HepG2 (cell line): Measurements from ENCODE around the gene NLRP12. TPM values are rescaled to one million over a fixed set of nuclear protein-coding genes. Genes with fewer than 3 reads are reported as not detected.

Source experiments
- AHR ChIP-seq: IDR thresholded peaks from 2 replicates; pipeline ENCODE4 v1.6.1; 2018; ENCODE audit warnings: missing genetic modification reagents, missing compliant biosample characterization
- ATF1 ChIP-seq: IDR thresholded peaks from 2 replicates; pipeline ENCODE4 v1.6.1; 2016; ENCODE audit warnings: mild to moderate bottlenecking, control low read depth
- CEBPG ChIP-seq: IDR thresholded peaks from 2 replicates; pipeline ENCODE4 v1.6.1; 2016
- KLF16 ChIP-seq, 2 experiments: sonication (generic) in 1 of 2; formaldehyde crosslinking in 1 of 2; IDR thresholded peaks; 2 replicates each; pipeline versions ENCODE4 v1.6.1 to v1.8.0; 2016 to 2023; ENCODE audit warnings: missing genetic modification reagents in 2 of 2, missing compliant biosample characterization in 1 of 2
- MXD4 ChIP-seq: IDR thresholded peaks from 2 replicates; pipeline ENCODE4 v1.6.1; 2016; ENCODE audit warnings: mild to moderate bottlenecking, missing biosample characterization, missing genetic modification reagents
- RARA ChIP-seq: IDR thresholded peaks from 2 replicates; pipeline ENCODE4 v1.6.1; 2016; ENCODE audit warnings: missing genetic modification reagents, missing compliant biosample characterization
- RFXANK ChIP-seq: IDR thresholded peaks from 2 replicates; pipeline ENCODE4 v1.6.1; 2016
- ZNF354B ChIP-seq: sonication (generic); formaldehyde crosslinking; IDR thresholded peaks from 2 replicates; pipeline ENCODE4 v1.8.0; 2022; ENCODE audit warnings: mild to moderate bottlenecking, missing genetic modification reagents
- ZNF430 ChIP-seq: sonication (generic); formaldehyde crosslinking; IDR thresholded peaks from 2 replicates; pipeline ENCODE4 v1.9.0; 2021; ENCODE audit warnings: mild to moderate bottlenecking, missing genetic modification reagents
- ZNF7 ChIP-seq: IDR thresholded peaks from 2 replicates; pipeline ENCODE4 v1.6.1; 2016; ENCODE audit warnings: missing biosample characterization, missing genetic modification reagents
- polyA plus RNA-seq, 8 experiments: library from polyadenylated mRNA; depleted of rRNA in 3 of 8; stranded (reverse) in 7 of 8; unstranded in 1 of 8; fragments of >200 nt; fragmentation: Illumina TruSeq in 4 of 8; extraction: Trizol in 4 of 8; gene quantifications; 2 replicates each; pipeline versions ENCODE4 v1.2.1 to v1.2.3, GENCODE V29; 2011 to 2016; ENCODE audit warnings: low read depth in 4 of 8, missing spikeins in 1 of 8, mixed read lengths in 1 of 8; ENCODE audit not compliant: insufficient read depth in 1 of 8
- total RNA-seq, 5 experiments: library from RNA; depleted of rRNA; stranded (reverse); fragments of >200 nt; fragmentation: Illumina TruSeq; extraction: Trizol; gene quantifications; 2 replicates each; pipeline ENCODE4 v1.2.3, GENCODE V29; 2016; ENCODE audit warnings: low read depth in 1 of 5
- TF ChIP-seq, protein P1 (sequence below): sonication (generic); formaldehyde crosslinking; IDR thresholded peaks from 2 replicates; pipeline ENCODE4 v1.9.0; 2022; ENCODE audit warnings: low read depth, missing genetic modification reagents
- TF ChIP-seq, protein P2 (sequence below): sonication (generic); formaldehyde crosslinking; IDR thresholded peaks from 2 replicates; pipeline ENCODE4 v1.5.1; 2020; ENCODE audit warnings: mild to moderate bottlenecking, moderate library complexity, missing genetic modification reagents
- TF ChIP-seq, protein P3 (sequence below): sonication (generic); formaldehyde crosslinking; IDR thresholded peaks from 2 replicates; pipeline ENCODE4 v1.4.0; 2020; ENCODE audit warnings: missing genetic modification reagents, borderline replicate concordance
- TF ChIP-seq, protein P4 (sequence below): sonication (generic); IDR thresholded peaks from 2 replicates; pipeline ENCODE4 v1.6.1; 2016; ENCODE audit warnings: low read depth, borderline replicate concordance
- TF ChIP-seq, protein P5 (sequence below): IDR thresholded peaks from 2 replicates; pipeline ENCODE4 v1.6.1; 2016; ENCODE audit warnings: missing genetic modification reagents, missing compliant biosample characterization
- TF ChIP-seq, protein P6 (sequence below): sonication (generic); formaldehyde crosslinking; IDR thresholded peaks from 2 replicates; pipeline ENCODE4 v1.4.0; 2020; ENCODE audit warnings: missing genetic modification reagents, mild to moderate bottlenecking, borderline replicate concordance
- TF ChIP-seq, protein P7 (sequence below): sonication (generic); formaldehyde crosslinking; IDR thresholded peaks from 2 replicates; pipeline ENCODE4 v1.5.0; 2020; ENCODE audit warnings: missing genetic modification reagents

NLRP12 gene
- total and polyA plus RNA-seq, 2 of the 13 experiments (the other 11 are each of a cell fraction or from before 2014, with no cell fraction given): 0.15 to 0.20 TPM

DNA sequence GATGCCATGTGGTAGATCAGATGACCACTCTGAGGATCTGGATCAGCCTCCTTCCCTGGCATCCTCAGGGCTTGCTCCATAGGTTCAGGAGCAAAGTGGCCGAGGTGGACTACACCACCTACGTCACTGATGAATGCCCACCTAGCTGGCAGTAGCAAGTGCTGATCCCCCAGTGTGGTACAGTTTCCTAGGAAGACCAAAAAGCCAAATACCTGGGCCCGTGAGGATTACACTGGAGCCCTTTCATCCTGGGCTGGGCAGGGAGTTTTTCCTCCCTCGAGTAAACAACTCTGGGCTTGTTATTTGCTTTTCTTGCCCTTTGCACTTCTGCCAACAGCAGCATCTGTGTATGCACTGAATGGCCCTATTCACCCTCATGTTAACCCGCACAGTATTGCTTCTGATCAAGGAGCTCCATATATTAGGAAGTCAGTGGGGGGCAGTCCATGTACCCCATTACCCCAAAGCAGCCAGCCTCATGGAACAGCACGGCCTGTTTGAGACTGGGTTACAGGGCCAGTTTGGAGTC lies 40.3 kb upstream of the NLRP12 start (continued):
- TF ChIP-seq, protein P1, sequence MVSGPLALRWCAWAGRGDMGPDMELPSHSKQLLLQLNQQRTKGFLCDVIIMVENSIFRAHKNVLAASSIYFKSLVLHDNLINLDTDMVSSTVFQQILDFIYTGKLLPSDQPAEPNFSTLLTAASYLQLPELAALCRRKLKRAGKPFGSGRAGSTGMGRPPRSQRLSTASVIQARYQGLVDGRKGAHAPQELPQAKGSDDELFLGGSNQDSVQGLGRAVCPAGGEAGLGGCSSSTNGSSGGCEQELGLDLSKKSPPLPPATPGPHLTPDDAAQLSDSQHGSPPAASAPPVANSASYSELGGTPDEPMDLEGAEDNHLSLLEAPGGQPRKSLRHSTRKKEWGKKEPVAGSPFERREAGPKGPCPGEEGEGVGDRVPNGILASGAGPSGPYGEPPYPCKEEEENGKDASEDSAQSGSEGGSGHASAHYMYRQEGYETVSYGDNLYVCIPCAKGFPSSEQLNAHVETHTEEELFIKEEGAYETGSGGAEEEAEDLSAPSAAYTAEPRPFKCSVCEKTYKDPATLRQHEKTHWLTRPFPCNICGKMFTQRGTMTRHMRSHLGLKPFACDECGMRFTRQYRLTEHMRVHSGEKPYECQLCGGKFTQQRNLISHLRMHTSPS (CRISPR knock-in tag): peak; percentile 96
- TF ChIP-seq, protein P2, sequence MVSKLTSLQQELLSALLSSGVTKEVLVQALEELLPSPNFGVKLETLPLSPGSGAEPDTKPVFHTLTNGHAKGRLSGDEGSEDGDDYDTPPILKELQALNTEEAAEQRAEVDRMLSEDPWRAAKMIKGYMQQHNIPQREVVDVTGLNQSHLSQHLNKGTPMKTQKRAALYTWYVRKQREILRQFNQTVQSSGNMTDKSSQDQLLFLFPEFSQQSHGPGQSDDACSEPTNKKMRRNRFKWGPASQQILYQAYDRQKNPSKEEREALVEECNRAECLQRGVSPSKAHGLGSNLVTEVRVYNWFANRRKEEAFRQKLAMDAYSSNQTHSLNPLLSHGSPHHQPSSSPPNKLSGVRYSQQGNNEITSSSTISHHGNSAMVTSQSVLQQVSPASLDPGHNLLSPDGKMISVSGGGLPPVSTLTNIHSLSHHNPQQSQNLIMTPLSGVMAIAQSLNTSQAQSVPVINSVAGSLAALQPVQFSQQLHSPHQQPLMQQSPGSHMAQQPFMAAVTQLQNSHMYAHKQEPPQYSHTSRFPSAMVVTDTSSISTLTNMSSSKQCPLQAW (CRISPR knock-in tag): peak; percentile 90
- TF ChIP-seq, protein P3, sequence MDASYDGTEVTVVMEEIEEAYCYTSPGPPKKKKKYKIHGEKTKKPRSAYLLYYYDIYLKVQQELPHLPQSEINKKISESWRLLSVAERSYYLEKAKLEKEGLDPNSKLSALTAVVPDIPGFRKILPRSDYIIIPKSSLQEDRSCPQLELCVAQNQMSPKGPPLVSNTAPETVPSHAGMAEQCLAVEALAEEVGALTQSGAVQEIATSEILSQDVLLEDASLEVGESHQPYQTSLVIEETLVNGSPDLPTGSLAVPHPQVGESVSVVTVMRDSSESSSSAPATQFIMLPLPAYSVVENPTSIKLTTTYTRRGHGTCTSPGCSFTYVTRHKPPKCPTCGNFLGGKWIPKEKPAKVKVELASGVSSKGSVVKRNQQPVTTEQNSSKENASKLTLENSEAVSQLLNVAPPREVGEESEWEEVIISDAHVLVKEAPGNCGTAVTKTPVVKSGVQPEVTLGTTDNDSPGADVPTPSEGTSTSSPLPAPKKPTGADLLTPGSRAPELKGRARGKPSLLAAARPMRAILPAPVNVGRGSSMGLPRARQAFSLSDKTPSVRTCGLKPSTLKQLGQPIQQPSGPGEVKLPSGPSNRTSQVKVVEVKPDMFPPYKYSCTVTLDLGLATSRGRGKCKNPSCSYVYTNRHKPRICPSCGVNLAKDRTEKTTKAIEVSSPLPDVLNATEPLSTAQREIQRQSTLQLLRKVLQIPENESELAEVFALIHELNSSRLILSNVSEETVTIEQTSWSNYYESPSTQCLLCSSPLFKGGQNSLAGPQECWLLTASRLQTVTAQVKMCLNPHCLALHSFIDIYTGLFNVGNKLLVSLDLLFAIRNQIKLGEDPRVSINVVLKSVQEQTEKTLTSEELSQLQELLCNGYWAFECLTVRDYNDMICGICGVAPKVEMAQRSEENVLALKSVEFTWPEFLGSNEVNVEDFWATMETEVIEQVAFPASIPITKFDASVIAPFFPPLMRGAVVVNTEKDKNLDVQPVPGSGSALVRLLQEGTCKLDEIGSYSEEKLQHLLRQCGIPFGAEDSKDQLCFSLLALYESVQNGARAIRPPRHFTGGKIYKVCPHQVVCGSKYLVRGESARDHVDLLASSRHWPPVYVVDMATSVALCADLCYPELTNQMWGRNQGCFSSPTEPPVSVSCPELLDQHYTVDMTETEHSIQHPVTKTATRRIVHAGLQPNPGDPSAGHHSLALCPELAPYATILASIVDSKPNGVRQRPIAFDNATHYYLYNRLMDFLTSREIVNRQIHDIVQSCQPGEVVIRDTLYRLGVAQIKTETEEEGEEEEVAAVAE: peak; percentile 86; the same call in 1 of the 2 replicates
- TF ChIP-seq, protein P4, sequence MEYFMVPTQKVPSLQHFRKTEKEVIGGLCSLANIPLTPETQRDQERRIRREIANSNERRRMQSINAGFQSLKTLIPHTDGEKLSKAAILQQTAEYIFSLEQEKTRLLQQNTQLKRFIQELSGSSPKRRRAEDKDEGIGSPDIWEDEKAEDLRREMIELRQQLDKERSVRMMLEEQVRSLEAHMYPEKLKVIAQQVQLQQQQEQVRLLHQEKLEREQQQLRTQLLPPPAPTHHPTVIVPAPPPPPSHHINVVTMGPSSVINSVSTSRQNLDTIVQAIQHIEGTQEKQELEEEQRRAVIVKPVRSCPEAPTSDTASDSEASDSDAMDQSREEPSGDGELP: peak; percentile 83; the same call in 1 of the 2 replicates
- 0 out of 2 replicates have a peak, but pooled peaks have one; percentile 32 for TF ChIP-seq MXD4 (CRISPR knock-in tag)
- peak; percentile 94 for TF ChIP-seq RARA (CRISPR knock-in tag)
- peak; percentile 77; the same call in 1 of the 2 replicates for TF ChIP-seq ZNF430 (CRISPR knock-in tag)
- peak; percentile 75; the same call in 1 of the 2 replicates for TF ChIP-seq AHR (CRISPR knock-in tag)
- TF ChIP-seq, protein P5, sequence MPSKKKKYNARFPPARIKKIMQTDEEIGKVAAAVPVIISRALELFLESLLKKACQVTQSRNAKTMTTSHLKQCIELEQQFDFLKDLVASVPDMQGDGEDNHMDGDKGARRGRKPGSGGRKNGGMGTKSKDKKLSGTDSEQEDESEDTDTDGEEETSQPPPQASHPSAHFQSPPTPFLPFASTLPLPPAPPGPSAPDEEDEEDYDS (CRISPR knock-in tag): peak; percentile 78
- TF ChIP-seq ATF1 (CRISPR knock-in tag): peak; percentile 74
- TF ChIP-seq CEBPG (CRISPR knock-in tag): peak; percentile 51
- TF ChIP-seq, protein P6, sequence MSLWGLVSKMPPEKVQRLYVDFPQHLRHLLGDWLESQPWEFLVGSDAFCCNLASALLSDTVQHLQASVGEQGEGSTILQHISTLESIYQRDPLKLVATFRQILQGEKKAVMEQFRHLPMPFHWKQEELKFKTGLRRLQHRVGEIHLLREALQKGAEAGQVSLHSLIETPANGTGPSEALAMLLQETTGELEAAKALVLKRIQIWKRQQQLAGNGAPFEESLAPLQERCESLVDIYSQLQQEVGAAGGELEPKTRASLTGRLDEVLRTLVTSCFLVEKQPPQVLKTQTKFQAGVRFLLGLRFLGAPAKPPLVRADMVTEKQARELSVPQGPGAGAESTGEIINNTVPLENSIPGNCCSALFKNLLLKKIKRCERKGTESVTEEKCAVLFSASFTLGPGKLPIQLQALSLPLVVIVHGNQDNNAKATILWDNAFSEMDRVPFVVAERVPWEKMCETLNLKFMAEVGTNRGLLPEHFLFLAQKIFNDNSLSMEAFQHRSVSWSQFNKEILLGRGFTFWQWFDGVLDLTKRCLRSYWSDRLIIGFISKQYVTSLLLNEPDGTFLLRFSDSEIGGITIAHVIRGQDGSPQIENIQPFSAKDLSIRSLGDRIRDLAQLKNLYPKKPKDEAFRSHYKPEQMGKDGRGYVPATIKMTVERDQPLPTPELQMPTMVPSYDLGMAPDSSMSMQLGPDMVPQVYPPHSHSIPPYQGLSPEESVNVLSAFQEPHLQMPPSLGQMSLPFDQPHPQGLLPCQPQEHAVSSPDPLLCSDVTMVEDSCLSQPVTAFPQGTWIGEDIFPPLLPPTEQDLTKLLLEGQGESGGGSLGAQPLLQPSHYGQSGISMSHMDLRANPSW (CRISPR knock-in tag): peak; percentile 91; the same call in 1 of the 2 replicates
- TF ChIP-seq, protein P7, sequence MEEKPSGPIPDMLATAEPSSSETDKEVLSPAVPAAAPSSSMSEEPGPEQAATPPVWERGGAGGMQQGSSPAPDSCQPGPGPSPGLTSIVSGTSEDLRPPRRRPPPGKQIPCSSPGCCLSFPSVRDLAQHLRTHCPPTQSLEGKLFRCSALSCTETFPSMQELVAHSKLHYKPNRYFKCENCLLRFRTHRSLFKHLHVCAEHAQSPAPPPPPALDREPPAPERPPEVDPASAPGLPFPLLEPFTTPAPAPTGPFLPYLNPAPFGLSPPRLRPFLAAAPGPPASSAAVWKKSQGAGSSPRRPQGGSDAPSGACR (CRISPR knock-in tag): peak; percentile 64; the same call in 1 of the 2 replicates
- TF ChIP-seq RFXANK (CRISPR knock-in tag): peak; percentile 69; the same call in 1 of the 2 replicates
- no peak for TF ChIP-seq ZNF354B
- peak; percentile 19; the same call in 1 of the 2 replicates for TF ChIP-seq ZNF7 (CRISPR knock-in tag)
- TF ChIP-seq KLF16 (CRISPR knock-in tag; IDR thresholded peaks at IDR 0.05): peak in 1 of 2 experiments; percentile 81; a peak in 1 of 4 replicates
